HG03103 (cell line): ENCODE results near the gene HOXD8.

Experiments used
- ATAC-seq: cut with Tn5 transposase; IDR thresholded peaks from one replicate; pipeline ENCODE4 v1.9.1; 2021; ENCODE audit warnings: low read depth; ENCODE audit not compliant: unreplicated experiment

The HOXD8 gene

DNA sequence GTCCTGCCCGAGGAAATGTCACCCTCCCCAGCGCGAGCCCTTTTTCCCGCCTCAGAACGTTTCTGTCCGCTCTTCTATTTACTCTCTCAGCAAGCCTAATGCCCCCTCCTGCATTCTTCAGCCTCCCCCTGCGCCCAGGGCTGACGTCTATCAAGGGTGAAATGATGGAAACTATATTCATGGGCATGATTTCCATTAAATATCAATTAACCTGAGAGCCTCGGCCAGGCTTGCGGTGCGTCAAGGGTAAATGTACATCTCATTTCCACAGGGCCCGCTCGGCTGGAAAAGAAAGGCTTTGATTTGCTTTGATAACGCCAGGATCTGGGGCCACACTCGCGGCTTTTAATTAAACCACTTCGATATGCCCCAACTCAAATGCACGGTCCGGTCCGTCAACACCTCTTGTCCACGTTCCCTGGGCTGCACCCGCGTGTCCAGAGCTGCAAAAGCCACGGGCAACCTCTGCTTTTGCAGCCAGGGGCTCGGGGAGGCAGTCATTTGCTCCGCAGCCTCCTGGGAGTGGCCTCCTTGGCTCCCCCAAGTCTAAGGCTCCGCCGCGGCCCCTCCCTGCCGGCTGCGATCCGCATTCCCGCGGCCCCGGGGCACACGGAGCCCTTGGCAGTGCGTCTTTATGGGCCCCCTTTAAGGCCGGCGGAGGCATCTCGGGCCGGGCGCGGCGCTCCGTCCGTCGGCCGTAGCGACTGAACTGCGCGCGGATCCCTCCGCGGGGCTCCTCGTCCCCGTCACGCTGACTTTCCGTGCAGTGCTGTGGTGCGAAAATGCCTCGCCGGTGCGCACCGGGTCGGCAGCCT lies at the start of gene HOXD8:
HOXD8 (plus strand) TSS at position 724 of the 815 bp plus-strand sequence. CDS start 662 bp downstream, outside the sequence.
- ATAC-seq, result no peak

DNA sequence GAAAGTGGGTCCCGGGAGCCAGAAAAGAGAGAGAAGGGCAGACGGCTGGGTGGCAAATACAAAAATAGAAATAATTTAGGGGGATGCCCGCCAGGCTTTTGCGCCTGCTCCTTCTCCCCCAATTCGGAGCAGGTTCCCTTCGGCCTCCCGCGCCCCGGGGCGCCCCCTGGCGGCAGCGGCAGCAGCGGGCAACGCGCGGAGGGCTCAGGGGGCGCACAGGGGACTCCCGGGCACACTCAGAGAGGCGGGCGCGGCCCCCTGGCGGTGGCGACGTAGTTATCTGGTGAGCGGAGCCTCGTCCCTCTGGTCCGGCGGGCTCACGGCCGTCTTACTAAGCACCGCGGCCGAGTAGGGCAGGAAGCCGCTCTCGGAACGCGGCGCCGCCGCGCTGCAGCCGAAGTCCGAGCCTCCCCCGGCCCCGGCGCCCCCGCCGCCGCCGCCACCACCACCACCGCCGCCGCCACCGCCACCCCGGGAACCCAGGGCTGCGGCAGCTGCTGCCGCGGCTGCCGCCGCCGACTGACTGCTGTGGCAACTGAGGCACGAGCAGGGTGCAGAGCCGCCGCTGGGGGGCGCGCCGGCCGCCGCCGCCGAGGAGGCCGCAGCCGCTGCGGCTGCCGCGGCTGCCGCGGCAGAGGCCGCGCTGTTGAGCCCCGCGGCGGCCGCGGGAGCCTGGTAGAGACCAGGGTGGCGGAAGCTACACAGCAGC lies 49.5 kb upstream of the HOXD8 start:
- ATAC-seq, result no peak

DNA sequence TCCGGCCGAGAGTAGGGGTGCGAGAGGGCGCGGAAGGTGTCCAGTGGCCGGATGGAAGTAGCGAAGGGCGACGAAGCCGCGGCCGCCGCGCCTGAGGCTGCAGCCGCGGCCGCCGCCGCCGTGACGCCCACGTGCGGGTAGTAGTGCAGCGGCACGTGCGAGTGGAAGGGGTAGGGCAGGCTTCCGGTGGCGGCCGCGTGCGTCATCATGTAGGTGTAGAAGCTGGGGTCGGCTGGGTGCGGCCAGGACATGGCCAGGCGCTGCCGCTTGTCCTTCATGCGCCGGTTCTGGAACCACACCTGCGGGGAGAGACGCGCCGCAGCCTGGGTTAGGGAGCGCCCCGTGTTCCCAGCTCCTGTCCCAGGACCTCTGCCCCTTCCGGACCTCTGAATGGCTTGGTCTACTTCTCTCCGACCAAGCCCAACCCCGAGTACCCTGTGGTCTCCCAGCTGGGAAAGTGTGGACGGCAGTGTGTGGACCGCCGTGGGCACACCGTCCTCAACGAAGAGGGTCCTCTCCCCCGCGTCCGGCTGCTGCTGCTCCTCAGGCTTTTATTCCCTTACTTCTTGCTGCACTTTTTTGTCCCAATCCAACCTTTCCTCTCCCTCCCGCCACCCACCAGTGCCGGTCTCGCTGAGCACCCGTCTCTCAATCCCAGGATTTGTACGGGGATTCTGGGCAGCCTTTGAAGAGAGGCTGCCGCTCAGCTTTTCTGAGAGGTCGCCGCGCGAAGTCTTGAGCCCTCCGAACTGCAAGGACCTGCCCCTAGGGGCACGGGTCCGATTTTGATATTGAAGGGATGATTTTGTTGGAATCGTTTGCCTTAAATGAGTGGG lies 48.7 kb upstream of the HOXD8 start:
- ATAC-seq, result no peak

DNA sequence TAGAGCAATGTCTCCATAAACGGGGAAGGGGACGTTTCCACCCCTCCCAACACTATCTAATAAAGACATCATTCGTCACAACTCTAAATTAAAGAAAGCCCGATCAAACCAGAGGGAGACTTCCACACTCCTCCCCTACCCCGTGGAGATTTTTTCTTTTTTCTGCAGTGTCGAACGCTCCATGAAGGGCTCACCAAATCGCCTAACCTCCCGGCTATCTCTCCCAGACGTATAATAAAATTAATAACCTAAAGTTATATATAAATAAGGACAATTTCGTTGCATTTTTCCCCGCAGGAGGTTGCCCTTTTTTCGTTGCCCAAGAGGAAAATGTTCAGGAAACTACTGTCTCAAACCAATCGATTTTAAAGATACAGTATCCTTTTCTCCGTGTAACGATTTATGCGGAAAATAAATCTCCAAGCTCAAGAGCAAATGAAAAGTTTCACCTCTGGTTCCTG lies 48.1 kb upstream of the HOXD8 start:
- no peak for ATAC-seq

DNA sequence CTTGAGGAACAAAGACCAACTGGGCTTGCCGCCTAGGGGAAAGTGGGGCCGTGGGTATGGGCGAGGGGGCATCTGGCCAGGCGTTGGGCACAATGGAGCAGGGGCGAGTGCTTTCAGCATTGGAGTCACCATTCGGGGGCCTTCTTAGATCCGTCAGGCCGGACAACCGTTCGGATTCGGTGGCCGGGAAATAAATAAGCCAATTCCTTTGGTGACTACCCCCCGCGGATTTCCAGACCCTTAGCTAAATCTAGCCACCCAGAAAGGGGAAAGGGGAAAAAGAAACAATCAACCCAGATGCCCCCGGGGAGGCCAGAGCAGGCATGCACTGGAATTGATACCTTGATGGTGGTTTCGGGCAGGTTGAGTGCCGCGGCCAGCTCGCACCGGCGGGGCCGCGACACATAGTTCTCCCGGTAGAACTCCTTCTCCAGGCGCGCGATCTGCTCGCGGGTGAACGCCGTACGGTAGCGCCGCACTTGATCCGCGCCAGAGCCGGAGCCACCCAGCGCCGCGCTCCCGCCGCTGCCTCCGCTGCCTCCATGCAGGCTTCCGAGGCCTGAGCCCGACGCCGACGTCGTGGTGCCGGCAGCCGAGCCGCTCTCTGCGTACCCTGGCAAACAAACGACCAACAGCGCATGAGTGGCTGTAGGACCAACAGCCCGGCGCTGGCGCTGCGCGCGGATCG lies 47.5 kb upstream of the HOXD8 start:
- ATAC-seq, result no peak

DNA sequence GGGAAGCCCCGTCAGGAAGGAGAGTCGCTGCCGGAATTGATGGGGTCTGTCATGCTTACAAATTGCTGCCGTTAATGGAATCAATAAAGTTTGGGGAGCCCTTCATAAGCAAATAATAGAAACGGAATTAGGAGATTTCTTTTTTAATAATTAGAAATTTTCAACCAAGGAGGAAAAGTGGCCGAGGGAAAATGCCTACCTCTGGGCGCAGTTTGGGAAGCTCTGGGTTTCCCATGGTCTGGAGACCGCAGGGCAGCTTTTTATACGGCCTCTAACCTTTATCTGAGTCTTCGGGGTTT lies 47.0 kb upstream of the HOXD8 start:
- ATAC-seq, result no peak

DNA sequence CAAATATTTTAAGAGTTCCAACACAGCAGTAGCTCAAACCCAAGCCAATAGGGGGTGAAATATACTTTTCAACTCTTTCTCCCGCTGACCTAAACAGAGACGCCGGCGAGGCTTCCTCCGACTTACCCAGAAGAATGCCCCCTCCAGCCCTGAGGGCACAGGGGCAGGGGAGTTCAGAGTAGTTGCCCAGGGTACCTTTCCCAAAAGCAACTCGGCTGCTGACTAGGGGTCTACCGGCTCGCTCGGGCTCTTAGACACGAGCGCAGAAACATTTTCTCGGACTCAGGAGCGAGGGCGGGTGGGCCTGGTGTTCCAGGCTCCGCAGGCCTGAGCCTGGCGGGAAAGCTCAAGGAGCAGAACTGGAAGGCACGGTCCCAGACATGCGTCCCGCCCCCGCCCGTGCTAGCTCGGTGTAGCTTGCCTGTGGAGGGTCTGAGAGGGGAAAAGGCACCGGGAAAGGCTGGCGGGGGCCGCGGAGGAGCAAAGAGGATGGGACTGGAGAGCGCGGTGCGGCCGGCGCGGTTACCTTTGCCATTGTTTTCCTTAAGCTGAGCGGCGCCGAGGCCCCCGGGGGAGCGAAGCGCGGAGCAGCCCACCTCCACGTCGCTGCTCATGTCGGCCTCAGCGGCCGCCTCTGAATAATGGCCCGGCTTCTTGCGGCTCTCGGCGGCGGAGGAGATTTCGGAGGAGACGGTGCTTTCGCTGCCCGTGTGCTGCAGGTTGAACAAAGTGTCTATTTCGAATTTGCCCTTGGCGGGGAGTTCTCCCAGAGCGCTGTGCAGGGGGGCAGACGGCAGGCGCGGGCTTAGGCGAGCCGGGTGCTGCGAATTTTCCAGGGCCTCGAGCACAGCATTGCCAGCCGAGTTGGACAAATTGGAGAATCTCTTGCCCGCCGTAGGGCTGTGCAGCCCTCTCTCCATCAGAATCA lies 46.4 kb upstream of the HOXD8 start:
- ATAC-seq, result no peak

DNA sequence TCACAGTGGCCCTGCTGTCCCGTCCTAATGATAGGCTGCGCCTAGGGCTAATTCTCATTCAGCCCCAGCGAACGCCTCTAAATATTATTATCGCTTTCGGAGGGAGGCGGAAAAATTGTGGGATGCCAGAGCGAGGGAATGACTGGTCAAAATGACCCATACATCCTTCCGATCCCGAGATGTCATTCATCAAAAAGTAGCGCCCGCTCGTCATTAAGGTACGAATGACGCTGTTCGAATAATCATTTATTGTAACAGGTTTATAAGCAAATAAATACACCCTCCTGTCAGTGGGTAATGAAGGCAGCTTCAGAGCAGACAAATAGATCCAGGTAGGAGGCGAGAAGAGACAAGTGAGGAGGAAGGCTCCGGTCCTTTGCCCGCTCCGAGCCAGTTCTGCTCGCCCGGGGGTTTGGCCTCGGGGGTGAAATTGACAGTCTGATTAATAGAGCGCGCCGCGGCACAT lies 45.7 kb upstream of the HOXD8 start, which contains the start of gene EVX2:
EVX2 (minus strand) TSS at position 167 of the 466 bp plus-strand sequence. CDS start 186 bp downstream, outside the sequence.
- no peak for ATAC-seq

DNA sequence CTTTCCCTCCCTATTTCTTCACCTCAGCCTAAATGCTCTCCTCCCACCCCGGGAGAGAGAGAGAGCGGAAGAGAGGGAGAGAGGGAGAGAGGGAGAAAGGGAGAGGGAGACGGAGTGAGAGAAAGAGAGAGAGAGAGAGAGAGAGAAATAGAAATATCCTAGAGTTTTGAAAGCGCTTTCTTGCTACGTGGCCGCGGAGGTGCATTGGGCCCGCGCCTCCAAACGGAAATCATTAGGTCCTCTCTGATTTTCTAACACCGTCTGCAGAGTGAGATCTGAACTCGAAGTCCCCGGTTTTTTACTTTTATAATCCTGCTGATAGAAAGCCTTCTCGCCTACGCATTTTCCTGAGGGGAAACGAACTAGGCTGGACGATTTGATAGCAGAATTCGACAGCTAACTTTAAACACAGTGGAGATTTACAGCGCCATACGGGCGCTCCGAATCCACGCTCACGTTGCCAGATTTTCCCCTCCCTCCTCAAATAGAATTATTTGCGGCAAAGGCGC lies 44.8 kb upstream of the HOXD8 start:
- ATAC-seq, result no peak

DNA sequence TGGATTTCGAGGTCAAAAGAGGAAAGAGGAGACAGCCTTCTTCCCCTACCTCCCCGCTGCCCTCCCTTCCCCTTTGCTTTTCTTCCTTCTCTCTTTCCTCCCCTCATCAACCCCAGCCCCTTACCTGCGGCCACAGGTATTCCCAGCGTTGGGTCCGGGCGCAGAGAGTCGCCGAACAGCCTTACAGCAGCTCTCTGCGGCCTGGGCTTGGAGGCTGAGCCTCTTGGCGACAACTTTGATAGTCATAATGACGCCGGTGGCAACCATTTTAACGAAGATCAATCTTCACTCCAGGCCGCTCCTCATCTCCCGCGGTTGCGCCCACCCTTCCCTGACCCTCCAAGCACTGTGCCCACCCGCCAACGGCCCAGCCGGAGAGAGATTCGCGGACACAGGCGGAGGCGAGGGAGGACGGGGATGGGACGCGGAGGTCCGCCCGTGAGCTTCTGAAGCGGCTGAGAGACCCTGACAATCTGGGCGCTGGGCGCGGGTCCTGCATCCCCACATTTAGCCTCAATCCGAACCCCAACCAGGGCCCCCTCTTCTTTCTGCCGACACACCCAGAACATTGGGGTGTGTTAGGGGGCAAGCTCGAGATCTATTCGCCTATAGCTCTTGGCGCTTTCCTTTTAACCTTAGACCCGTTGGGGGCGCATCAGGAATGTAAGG lies 44.3 kb upstream of the HOXD8 start:
- no peak for ATAC-seq

DNA sequence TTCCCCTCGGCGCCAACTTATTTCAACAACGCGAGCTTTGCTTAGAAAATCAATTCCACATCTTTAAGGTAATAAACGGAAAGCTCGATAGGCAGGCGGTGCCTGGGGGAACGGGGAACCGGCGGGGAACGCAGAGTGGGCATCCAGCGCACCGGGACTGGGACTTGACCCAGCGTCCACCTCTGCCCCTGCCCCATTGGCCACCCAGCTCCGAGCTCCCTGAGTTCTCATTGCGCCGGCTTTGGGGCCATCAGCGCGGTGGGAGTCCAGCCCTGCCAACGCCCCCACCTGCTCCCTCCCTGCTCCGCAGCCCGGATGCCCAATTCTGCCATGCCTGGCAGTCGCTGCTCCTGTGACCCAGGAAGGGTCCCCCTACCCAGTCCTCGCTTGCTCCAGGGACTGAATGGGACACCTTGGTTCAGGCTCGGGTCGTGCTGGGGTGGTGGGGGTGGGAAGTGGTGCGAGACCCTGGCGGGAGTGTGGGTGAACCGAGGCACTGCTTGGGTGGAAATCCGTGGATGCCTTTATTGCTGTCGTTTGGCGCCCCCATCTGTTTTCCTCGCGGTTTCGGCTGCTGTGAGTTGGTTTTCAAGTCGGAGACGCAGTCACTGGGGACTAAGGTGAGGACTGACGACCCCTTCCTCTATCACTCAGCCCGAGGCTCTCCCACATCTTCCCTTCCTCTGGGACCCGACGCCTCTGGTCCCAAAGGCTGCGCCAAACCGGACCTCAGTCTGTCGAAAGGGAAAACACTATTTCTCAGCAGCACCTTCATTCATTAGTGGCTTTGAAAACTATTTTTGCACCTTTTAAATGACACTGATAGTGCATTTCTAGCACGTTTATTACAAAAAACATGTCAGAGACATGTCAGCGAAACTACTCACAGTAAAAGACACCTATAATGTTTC lies 43.4 kb upstream of the HOXD8 start:
- ATAC-seq, result no peak

DNA sequence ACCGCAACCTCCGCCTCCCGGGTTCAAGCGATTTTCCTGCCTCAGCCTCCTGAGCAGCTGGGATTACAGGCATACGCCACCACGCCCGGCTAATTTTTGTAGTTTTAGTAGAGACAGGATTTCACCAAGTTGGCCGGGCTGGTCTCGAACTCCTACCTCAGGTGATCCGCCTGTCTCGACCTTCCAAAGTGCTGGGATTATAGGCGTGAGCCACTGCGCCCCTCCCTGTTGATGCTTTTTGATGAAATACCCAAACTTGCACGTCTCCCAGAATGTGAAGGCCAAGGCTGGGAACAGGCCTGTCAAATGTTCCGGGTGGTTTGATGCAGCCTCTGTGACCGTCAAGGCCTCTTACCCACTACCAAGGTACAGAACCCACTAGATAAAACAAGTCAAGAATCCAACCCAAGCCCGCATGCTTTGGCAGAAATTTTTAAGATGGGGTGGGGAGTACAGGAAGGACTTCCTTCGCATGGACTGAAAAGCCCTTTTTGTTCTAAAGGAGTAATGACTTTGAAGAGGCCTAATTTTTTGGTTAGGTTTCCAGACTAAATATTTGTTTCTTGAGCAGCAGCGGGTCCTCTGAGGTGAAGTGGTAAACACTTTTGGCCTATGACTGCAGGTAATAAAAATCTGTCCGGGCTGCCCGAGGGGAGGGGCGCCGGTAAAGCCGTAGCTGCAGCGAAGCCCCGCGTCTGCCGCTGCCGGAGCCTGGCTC lies 42.0 kb upstream of the HOXD8 start:
- ATAC-seq, result no peak

DNA sequence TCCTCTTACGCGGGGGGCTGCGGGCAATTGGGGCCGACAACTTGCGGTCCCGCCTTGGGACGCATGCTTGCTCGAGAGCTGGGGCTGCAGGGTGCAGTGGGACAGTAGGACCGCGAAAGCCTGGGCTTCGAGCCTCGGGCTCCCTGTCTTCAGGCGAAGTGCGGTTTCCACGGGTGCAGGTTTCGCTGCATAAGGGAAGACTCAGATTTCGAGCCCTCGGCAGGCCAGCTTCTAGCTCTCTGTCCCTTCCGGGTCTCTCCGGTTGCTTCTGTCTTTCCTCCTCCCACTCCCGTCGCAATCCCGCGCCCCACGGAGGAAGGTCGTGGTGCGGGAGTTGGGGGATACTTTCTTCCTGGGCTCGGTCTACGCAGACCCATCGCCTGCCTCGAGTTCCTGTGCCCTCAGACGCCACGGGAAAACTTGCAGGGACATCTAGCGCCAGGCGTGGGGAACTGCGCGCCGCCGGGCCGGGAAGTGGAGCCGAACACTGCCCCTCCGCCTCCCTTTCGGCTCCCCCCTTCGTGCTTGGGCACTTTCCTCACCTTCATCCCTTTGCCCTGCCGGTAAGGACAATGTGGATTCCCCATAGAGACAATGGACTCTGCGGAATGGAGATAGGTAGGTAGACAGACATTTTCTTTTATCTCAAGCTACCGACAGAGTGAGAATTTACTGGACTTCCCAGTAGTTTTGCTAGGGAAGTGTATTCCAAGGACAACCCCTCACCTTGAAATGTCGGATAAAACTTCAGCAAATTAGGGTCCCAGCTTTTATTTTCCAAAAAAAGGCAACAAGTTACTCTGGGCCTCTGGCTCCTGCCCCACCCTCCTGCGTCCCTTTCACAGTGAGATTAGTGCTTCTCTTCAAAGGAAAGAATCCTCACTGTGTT lies 41.2 kb upstream of the HOXD8 start:
- peak; percentile 48 for ATAC-seq

DNA sequence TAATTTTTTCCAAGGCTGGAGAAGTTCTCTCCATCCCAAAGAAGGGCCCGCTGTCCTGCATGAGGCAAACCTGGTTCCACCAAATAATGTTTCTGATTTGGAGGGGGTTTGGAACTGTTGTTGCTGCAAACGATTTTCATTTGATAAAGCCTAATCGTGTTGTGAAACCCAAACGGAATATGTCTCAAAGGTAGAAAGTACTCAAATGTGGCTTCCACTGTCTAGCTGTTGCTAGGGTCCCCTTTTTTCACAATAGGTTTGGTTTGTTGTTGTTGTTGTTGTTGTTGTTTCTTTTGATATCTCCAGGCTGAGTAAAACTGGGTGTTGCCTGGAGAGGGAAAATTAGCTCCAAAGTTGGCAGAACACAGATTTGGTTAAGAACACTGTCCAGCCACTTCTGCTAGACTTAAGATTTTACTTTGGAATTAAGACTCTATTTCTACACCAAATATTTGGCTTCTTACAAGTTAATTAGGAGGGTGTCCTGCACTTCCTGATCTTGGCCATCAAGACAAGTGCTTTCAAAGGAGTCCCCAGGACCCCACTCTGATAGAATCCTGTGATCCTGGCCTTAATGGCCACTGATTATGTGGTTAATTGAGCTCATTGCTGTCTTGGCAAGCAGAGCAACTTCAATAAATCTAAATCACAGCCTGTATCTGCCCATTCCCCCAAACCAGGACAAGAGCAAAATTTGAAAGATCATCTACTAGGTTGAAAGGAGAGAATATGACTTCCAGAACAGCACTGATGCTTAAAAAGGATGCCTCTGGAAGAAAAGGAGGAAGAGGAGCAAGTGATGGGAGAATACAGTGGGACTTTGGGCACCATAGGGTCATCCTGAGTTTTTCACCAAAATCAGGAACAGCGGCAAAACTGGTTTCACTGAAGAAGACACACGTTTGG lies 40.3 kb upstream of the HOXD8 start:
- ATAC-seq, result no peak

DNA sequence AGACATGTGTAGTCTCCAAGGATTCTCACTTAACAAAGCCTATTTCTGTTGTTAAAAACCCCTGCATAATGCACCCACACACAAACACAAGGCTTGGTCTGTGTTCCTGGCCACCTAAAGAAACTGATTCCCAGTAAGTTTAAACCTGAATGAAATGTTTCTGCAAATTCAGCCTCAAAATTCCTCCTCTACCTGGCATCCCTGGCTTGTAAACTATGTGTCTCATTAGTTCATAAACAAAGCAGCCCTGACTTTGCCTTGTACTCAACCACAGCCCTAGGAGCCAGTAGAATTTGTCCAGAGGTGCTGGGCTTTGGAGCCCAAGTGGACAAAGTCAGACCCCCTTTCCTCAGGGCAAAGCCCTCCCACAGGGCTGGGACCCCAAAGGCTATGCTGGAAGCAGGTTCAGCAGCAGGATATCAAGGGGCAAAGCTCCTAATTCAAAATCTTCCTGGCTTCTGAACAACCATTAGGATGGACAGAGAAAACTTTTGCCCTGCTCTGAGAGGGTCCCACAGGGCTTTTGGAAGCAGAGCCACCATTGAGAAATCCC lies 39.6 kb upstream of the HOXD8 start:
- no peak for ATAC-seq
